Gastrocnemius medialis (tissue), 4 donors: ENCODE results near the gene SCGB1D2. TPM values are rescaled to one million over a fixed set of nuclear protein-coding genes. Genes with fewer than 3 reads are reported as not detected.

ENCODE experiments used
- ATAC-seq, 2 donors: fragments of 150-250 bp; one replicate each; pipeline ENCODE4 v1.9.1; 2016
- DNase-seq, 2 donors: peaks; one replicate each; pipeline ENCODE4 v3.0.0-alpha.2; 2019
- H3K27ac ChIP-seq, 4 donors: fragments of 200-600 bp; sonication (generic); 1 replicate in 1 of 4; 2 replicates in 3 of 4; pipeline ENCODE4 v1.5.1; 2016 to 2018; ENCODE audit warnings: mild to moderate bottlenecking in 2 of 4, moderate library complexity in 1 of 4
- H3K27me3 ChIP-seq, 3 donors: fragments of 200-600 bp; sonication (generic) in 2 of 3; 1 replicate in 1 of 3; 2 replicates in 2 of 3; pipeline versions ENCODE4 v1.5.1 to v1.6.0; 2016 to 2019; ENCODE audit warnings: mild to moderate bottlenecking in 1 of 3, moderate library complexity in 1 of 3
- H3K36me3 ChIP-seq, 2 donors: fragments of 200-600 bp; sonication (generic) in 1 of 2; one replicate each; pipeline ENCODE4 v1.5.1; 2017 to 2018
- H3K4me1 ChIP-seq, 2 donors: fragments of 200-600 bp; sonication (generic) in 1 of 2; one replicate each; pipeline ENCODE4 v1.5.1; 2016 to 2017; ENCODE audit warnings: mild to moderate bottlenecking in 2 of 2
- H3K4me3 ChIP-seq, 4 donors: fragments of 200-600 bp; sonication (generic) in 3 of 4; 1 replicate in 1 of 4; 2 replicates in 3 of 4; pipeline ENCODE4 v1.5.1; 2016 to 2019; ENCODE audit warnings: mild to moderate bottlenecking in 2 of 4
- H3K9me3 ChIP-seq, 3 donors: fragments of 200-600 bp; sonication (generic) in 2 of 3; 1 replicate in 1 of 3; 2 replicates in 2 of 3; pipeline ENCODE4 v1.5.1; 2016 to 2019
- POLR2A ChIP-seq, 2 donors: fragments of 450-650 bp; IDR thresholded peaks; one replicate each; pipeline ENCODE4 v1.6.1; 2017; ENCODE audit warnings: antibody characterized with exemption in 2 of 2, mild to moderate bottlenecking in 2 of 2, moderate library complexity in 2 of 2
- in situ Hi-C, 4 donors: fragments of 200-750 bp; cut with MboI; loops; one replicate each; pipeline versions ENCODE4 v1.15.0 to v1.8.0; 2017; ENCODE audit warnings: low sequenced_read_pairs in 4 of 4
- intact Hi-C: fragments of 100-400 bp; cut with DNase I; formaldehyde crosslinking; loops from one replicate; pipeline ENCODE4 v1.15.1; 2023; ENCODE audit warnings: low total_unique reads
- total RNA-seq, 4 donors: library from RNA; depleted of rRNA; stranded (reverse); fragments of >200 nt; gene quantifications; one replicate each; pipeline versions ENCODE4 v1.1.0 to v1.2.3, GENCODE V29; 2016
- TF ChIP-seq, protein P1 (sequence below), 5 experiments: fragments of 450-650 bp in 3 of 5; fragments of 200-600 bp in 2 of 5; sonication (generic) in 2 of 5; IDR thresholded peaks in 4 of 5; conservative IDR thresholded peaks in 1 of 5; 1 replicate in 4 of 5; 2 replicates in 1 of 5; pipeline ENCODE4 v1.5.1; 2016 to 2019; ENCODE audit warnings: antibody characterized with exemption in 5 of 5, mild to moderate bottlenecking in 3 of 5, moderate library complexity in 3 of 5

SCGB1D2 gene
- total RNA-seq, 4 donors from 2014 or later, result 2.2 to 3.0 TPM; not detected in 2

DNA sequence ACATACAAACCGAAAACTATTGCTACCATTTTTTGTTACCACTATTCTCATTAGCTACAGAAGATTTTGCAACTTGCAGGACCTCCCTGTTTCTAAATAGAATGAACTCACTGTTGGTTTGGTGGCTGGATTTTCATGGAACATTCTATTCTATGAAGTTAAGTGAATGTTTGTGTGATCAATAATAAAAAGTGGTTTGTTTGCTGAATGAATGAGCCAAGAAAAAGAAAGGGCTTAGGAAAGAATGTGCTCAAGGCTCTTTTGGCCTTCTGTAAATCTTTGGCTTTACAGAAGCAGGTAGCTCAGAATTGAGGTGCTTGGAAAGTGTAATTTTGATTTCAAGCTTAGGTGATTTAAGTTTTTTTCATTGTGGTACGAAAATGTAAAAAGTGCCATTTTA, 5.9 kb upstream of the SCGB1D2 start:
- Histone ChIP-seq H3K4me3 (no peak overlapping the region), H3K9me3 (no peaks in the 10 kb centered on the region), H3K27me3 (peaks cover 0 to 5% (median 0%) of the 10 kb centered on the region in 3 donors), H3K4me1 (no peaks in the 10 kb centered on the region), H3K27ac (no peak overlapping the region), H3K36me3 (no peaks in the 10 kb centered on the region)
- no peak for DNase-seq
- TF ChIP-seq POLR2A (IDR thresholded peaks at IDR 0.05), result no peak
- intact Hi-C loops (no loop called here), in situ Hi-C loops (no loop called here)
- no peak for ATAC-seq

DNA sequence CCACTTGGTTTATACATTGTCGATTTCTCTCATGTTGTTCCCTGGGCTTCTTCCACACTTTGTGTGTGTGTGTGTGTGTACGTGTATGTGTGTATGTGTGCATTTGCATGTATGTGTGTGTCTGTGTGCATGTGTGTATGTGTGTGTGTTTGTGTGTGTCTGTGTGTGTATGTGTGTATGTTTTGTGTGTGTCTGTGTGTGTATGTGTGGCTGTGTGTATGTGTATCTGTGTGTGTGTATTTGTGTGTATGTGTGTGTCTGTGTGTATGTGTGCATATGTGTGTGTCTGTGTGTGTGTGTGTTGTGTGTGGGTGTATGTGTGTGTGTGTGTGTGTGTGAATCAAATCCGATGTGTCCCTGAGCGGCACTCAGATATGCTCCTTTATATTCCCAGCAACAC, 4.5 kb upstream of the SCGB1D2 start:
- intact Hi-C loops (no loop called here), in situ Hi-C loops (no loop called here)
- H3K4me1 ChIP-seq, result peaks cover 0 to 2% of the 10 kb centered on the region in 2 donors
- TF ChIP-seq POLR2A (IDR thresholded peaks at IDR 0.05), result no peak
- TF ChIP-seq, protein P1, sequence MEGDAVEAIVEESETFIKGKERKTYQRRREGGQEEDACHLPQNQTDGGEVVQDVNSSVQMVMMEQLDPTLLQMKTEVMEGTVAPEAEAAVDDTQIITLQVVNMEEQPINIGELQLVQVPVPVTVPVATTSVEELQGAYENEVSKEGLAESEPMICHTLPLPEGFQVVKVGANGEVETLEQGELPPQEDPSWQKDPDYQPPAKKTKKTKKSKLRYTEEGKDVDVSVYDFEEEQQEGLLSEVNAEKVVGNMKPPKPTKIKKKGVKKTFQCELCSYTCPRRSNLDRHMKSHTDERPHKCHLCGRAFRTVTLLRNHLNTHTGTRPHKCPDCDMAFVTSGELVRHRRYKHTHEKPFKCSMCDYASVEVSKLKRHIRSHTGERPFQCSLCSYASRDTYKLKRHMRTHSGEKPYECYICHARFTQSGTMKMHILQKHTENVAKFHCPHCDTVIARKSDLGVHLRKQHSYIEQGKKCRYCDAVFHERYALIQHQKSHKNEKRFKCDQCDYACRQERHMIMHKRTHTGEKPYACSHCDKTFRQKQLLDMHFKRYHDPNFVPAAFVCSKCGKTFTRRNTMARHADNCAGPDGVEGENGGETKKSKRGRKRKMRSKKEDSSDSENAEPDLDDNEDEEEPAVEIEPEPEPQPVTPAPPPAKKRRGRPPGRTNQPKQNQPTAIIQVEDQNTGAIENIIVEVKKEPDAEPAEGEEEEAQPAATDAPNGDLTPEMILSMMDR (IDR thresholded peaks at IDR 0.05 in 4 of 5, conservative IDR thresholded peaks at IDR 0.05 in 1 of 5), result no peak
- no peak for DNase-seq
- no peak for ATAC-seq
- peaks cover 0 to 5% (median 0%) of the 10 kb centered on the region in 3 donors for H3K27me3 ChIP-seq
- no peak overlapping the region for H3K27ac ChIP-seq
- H3K36me3 ChIP-seq, result no peaks in the 10 kb centered on the region
- no peaks in the 10 kb centered on the region for H3K9me3 ChIP-seq
- no peak overlapping the region for H3K4me3 ChIP-seq

DNA sequence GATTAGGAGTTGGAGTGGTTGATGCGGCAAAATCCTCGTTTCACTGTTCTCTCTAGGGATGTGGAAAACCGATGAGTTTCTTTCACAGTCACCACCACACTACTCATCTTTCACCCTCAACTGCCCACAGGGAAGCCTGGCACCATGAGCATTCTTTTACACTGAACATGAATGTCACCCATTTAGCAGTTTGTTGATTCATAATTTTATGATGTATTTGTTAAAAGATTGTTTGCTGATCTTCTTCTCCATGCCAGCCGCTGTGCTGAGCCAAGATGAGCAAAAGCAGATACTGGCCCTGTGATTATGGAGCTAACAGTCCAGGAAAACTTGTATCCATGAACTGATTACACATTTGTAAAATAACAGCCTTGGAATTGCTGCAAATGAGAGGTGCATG, 3.9 kb upstream of the SCGB1D2 start:
- intact Hi-C loops, result no loop called here
- H3K4me3 ChIP-seq, result no peak overlapping the region
- peaks cover 0 to 5% (median 0%) of the 10 kb centered on the region in 3 donors for H3K27me3 ChIP-seq

DNA sequence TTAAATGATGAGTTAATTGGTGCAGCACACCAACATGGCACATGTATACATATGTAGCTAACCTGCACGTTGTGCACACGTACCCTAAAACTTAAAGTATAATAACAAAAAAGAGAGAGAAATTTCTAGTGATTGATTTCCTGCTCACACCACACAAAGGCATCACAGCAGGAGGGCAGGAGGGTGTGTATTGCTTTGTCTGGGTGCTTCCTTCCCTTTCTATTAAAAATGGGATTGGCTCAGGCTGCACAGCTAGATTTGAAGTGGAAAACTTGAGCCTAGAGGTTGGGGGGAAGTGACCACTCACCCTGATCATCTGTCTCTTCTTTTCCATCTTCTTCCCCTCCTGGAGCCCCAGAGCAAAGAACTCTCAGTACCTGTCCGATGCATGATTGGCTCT, 944 bp upstream of the SCGB1D2 start:
- peaks cover 0 to 4% of the 10 kb centered on the region in 2 donors for H3K4me1 ChIP-seq
- intact Hi-C loops (no loop called here), in situ Hi-C loops (no loop called here)
- H3K27ac ChIP-seq, result peak overlapping the region in 3 of 4 donors; percentile 63 to 81 (median 76)
- TF ChIP-seq, protein P1 (IDR thresholded peaks at IDR 0.05 in 4 of 5, conservative IDR thresholded peaks at IDR 0.05 in 1 of 5), result no peak
- TF ChIP-seq POLR2A (IDR thresholded peaks at IDR 0.05), result no peak
- H3K4me3 ChIP-seq, result no peak overlapping the region
- no peak for DNase-seq
- no peaks in the 10 kb centered on the region for H3K9me3 ChIP-seq
- H3K27me3 ChIP-seq, result peaks cover 0 to 5% (median 0%) of the 10 kb centered on the region in 3 donors
- H3K36me3 ChIP-seq, result no peaks in the 10 kb centered on the region
- no peak for ATAC-seq

More for the DNA sequence above, 3.9 kb upstream of the SCGB1D2 start:
- DNase-seq (no peak), ATAC-seq (no peak)
- H3K36me3 ChIP-seq, result no peaks in the 10 kb centered on the region
- no peak overlapping the region for H3K27ac ChIP-seq
- in situ Hi-C loops, result no loop called here
- no peak for TF ChIP-seq POLR2A (IDR thresholded peaks at IDR 0.05)
- TF ChIP-seq, protein P1 (IDR thresholded peaks at IDR 0.05 in 4 of 5, conservative IDR thresholded peaks at IDR 0.05 in 1 of 5), result no peak
- peaks cover 0 to 4% of the 10 kb centered on the region in 2 donors for H3K4me1 ChIP-seq
- H3K9me3 ChIP-seq, result no peaks in the 10 kb centered on the region

DNA sequence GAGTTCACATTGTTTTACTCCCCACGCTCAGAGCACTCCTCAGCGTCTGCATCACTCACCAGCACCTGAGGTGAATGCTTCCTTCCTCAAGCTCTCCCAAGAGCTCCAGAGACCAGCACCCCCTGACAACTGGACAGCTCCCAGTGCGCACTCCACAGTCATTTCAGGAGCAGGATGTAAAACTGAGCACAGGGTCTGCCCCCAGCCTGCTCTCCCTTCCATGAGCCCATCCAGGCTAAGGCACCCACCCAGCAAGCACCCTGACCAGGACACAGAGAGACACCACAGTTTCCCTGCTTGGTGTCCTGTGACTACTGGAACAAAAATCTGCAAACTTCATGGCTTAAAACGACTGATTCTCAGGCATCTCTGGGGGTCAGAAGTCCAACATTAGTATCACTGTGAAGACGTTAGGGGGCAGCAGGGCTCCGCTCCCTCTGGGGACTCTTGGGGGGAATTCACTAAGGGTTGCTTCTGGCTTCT, 3.3 kb downstream of the SCGB1D2 start:
- TF ChIP-seq, protein P1 (IDR thresholded peaks at IDR 0.05 in 4 of 5, conservative IDR thresholded peaks at IDR 0.05 in 1 of 5), result no peak
- no peak for TF ChIP-seq POLR2A (IDR thresholded peaks at IDR 0.05)

More for the DNA sequence above, 3.3 kb downstream of the SCGB1D2 start:
- intact Hi-C loops, result no loop called here
- DNase-seq, result no peak
- Histone ChIP-seq H3K4me3 (no peak overlapping the region), H3K27me3 (no peaks in the 10 kb centered on the region), H3K36me3 (no peaks in the 10 kb centered on the region), H3K4me1 (peaks cover 0 to 4% of the 10 kb centered on the region in 2 donors), H3K9me3 (no peaks in the 10 kb centered on the region), H3K27ac (no peak overlapping the region)
- in situ Hi-C loops, result no loop called here
- ATAC-seq, result no peak
